GM19395 (cell line): ENCODE results near the gene ETV6.
A peak's percentile ranks its signal among the peaks of the same experiment; 100 is the strongest.

Experiments used
- ATAC-seq: cut with Tn5 transposase; IDR thresholded peaks from one replicate; pipeline ENCODE4 v1.9.1; 2021; ENCODE audit warnings: mild to moderate bottlenecking, moderate library complexity; ENCODE audit not compliant: unreplicated experiment

The ETV6 gene

DNA sequence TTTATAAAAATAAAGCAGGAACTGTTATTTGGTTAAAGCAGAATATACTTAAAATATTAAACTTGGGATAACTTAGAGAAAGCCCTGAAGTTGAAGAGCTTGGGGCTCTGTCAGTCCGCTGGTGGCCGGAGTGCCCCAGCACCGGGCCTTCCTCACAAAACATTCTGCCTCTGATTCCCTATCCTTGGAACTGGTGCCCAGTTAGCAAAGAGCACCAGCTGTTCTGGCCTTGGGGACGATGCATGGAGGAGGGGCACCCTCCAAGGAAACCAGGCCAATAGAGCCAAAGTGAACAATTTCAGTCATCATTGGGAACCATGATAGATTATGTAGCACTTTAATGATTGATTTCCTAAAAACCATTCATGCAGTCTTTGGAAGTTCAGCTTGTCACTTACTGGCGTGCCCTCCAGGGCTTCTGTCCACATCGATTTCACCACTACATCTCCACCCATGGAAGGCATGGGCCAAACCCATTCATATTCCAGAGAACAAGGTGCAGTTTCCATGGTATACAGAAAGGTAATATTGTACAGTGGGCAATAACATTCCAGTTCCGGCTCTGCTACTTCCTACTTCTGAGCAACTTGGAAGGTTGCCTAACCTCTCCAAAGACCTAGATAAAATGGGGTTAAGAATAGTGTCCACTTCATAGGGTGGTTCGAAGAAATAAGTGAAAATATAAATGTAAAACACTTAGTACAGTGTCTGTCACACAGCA, 145.9 kb downstream of the ETV6 start:
- no peak for ATAC-seq

DNA sequence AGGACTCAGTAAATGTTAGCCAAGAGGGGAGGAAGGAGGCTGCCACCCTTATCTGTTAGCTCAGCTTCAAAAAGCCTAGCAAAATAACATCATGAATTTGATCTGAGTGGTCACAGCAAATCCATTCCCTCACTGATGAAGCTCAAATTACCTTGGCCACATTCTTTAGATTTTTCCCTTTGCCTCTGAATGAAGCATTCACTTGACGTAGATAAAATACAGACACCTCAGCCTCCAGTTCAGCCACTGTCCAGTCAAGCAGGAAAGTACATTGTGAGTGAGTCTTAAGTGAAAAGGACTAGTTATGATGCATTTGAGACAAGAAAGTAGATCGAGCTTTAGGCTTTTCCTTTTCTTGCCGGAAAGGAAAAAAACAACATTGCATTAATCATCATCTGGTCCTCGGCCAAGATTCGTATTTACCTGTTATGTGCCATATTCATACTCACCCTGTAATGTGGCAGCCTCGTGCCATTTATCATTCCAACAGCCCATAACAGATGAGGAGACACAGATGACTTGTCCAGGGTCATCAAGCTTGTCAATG, 146.5 kb downstream of the ETV6 start:
- ATAC-seq: no peak

DNA sequence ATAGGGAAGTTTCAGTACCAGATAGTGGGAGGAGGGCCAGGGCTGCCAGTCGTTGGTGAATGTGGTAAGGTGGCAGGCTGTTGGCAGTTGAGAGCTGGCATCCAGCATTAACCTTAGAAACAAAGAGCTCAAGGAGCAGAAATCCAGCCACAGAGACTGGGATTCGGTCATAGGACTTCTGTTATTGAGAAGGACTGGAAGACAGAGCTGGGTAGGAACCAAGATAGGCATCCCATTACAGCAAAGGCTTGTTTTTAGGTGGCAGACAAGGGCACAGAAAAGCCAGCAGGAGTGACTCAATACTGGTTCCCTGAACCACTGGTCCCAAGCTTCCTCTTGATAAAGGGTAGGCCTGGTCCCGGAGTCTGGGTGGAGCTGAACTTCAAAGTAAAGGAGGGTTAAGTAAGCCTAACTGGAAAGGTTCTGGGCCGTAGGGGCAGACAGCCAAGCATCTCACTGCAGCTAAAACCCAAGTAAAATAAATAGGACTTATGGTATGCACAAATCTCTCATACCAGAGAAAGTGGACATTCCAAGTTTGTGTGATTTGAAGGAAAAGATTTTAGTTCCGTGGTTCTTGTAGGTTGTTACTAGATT, 147.9 kb downstream of the ETV6 start:
- no peak for ATAC-seq

DNA sequence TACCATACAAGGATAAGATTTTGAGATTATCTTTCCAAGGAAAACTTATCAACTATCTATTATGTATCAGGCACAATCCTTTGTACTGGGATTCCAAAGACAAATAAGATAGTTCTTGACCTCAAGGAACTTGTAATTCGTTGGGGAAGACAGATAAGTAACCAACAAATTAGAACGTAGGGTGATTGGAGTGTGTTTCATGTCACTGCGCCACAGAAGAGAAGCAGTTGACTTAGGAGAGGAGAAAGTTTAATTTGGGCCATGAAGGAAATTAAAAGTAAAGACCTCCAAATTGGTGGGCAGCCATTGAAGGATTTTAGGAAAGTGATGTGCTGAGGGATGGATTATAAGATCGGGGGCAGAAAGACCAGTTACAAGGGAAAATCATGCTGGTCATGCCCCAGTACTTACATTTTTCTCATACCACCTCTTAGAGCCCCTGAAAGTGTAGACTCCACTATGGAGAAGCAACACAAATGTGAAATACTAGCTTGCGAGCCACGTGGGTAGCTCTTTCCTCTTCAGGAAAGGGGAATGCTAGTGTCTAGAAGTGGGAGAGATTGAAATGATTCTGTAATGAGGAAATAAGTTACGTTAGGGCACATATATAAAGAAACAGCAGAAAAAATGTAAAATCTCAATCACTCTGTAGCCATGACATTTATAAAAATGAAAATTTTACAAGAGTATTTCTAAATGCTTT, 148.7 kb downstream of the ETV6 start:
- no peak for ATAC-seq

DNA sequence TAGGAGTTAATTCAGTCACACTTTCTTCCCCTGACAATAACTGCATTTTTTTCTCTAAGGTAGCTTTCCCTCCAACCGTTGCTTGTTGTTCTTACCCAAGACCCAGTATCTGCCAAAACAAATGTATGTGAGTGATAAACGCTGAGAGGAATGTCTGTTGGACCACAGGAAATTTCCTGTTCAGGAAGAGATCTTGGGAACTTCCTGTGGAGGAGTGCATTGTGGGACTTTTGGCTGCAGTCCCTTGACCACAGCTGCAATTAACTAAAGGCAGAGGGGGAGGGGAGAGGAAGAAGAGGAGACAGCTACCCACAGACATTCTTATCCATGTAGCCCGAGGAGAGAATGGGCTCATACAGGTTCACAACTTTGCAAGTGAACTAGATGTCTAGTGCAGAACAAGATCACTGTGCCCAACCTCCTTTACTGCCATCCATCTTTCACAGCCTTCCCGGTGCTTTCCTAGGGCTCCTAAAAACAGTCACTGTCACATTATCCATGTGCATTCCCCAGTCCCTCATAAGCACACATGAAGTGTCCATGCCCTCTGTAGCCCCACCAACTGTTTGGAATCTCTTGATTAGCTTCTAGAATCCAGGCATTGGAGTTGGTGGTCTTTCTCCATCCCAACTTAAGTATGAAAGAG, 149.5 kb downstream of the ETV6 start:
- no peak for ATAC-seq

DNA sequence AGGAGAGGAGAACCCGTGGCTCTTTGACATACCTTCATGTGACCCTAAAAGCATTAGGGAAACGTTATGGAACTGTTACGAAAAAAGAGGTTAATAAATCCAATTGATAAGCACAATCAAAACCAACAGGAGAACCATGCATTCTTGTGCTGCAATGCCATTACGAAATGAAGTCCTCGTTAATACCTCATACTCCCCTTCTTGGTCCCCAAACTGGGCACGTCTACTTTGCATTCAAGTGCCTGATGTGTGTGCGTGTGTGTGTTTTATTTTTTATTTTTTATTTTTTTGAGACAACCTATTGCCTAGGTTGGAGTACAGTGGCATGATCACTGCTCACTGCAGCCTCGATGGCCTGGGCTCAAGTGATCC, 150.0 kb downstream of the ETV6 start:
- no peak for ATAC-seq

DNA sequence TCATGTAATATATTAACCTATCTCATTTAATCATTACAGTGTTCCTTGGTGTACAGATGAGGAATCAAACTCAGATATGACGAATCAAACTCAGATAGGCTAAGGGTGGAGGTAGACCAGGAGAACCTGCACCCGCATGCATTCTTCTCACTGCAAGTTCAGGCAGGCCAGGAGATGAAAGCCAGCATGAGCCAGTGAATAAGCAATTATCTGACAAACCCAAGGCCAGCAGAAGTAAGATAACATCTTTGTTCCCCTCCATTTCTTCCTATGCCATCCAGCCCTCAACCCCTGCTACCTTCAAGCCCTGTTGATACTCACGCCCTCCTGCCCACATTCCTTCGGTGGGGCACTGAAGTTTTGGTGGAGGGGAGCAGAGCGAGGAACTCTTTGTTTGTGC, 152.2 kb downstream of the ETV6 start:
- no peak for ATAC-seq

DNA sequence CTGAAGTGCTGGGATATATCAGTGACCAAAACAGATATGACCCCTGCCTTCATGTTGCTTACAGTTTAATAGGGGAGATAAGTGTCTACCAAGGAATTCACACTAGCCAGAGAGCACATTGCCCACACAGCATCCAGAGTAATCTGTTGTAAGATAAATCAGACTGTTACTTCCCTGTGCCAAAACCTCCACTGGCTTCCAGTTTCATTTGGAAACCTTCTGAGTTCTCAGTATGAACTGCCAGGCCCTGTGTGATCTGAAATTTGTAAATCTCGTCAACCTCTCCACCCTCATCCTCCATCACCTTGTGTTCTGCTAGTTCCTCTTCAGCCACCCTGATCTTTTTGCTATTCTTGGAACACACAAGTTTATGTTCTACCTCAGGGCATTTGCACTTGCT, 154.7 kb downstream of the ETV6 start:
- ATAC-seq: no peak

DNA sequence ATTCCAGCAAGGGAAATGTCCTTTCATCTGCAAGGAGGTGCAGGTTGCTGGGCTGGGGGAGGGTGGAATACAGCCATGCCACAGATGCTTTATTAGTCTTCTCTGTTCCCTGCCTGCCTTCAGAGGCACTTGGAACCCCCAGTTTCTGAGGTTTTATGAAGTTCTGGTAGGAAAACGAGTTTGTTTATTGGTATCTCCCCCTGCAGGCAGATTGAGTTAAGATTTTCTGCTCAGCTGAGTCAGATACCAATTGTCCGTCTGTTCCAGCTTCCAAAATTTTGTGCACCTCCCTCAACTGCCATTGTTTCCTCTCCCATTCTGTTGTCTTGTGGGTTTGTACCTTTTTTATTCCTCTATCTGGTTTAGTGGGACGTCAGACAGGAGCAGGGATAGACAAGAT, 155.6 kb downstream of the ETV6 start:
- ATAC-seq: no peak

DNA sequence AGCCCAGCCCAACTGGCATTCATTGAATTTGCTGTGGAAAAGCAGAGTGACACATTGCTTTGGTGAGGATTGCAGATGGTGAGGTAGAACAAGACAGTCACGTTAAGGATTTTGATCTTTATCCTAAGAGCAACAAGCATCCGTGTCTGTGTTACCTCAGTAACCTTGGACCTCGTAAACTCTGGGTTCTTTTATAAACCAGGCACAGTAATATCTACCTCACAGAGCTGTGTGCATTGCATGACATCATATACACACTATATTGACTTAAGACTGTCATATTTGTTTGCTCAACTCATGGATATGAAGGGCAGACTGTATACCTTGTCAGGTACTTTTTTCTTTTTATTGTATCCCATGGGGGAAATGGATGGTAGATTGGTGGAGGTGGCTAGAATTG, 156.2 kb downstream of the ETV6 start:
- ATAC-seq: no peak

DNA sequence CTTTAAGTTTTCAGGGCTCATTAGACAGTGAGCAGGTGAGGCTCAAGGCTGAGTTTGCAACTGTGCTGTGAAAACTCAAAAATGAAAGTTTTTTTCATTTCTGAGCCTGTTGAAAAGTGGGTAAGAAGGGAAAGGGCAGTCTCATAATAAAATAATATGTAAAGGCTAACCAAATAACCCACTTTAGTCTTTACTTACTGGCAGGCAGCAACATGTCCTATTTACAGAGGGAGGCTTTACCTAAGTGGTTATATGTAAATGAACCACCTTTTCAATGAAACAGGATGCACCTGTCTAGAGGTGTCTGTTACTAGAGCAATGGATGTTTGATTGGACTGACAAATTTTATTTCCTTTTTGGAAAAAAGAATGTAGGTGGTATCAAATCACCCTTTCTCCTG, 158.0 kb downstream of the ETV6 start:
- ATAC-seq: no peak

DNA sequence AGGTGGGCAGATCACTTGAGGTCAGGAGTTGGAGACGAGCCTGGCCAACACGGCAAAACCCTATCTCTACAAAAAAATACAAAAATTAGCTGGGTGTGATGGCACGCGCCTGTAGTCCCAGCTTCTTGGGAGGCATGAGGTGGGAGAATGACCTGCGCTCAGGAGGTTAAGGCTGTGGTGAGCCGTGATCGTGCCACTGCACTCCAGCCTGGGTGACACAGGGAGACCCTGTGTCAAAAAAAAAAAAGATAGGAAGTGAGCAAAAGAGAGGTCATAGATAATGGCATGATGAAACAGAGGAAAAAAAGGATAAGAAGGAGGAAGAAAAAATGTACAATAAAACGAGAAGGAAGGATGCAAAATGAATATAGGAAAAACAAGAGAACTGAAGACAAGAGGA, 159.5 kb downstream of the ETV6 start:
- no peak for ATAC-seq

DNA sequence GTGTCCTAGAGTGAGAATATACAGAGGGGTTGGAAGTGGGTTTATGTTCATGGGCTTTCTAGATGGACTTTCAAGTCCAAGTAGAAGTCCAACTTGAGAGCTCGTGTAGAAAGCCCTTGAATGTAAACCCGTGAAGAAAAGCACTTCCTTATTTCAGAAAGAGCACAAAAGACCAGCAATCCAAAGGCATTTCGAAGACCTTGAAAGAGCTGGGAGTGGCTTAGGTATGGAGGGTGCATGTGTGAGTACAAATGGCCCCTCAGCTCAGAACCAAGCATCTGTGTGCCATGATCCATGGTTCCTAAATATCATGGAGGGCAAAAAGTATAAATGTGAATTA, 160.7 kb downstream of the ETV6 start:
- no peak for ATAC-seq

DNA sequence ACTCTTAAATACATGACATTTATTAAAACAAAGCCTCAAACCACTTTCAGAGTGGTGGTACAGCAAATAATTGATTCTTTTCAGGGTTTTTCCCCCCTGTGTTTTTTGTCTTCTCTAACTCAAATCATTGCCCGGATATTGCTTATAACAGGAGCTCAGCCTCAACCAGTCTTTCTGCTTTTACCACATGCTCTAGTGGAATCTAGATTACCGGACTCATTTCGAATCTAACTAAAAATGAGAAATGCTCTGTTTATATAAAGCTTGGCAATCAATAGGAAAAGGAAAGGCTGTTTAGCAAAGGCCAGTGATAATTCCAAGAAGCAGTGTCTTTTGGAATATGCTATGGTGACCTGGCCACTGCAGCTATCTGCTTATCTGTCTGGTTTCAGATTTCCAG, 161.5 kb downstream of the ETV6 start:
- ATAC-seq: no peak

DNA sequence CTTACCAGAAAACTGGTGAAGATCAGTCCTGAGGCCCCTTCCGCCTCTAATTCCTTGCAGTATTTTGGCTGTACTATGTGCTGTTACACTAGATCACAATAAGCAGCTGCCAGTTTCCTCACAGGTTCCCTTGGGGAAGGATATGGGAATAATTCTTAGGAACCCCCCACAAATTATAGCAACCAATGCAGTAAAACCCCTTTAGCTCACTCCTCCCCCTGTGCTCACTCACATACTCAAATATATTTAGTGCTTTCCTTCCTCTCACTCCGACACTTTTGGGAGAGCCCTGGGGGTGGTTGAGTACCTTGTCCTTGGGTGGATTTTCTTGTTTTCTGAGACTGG, 162.7 kb downstream of the ETV6 start:
- ATAC-seq: no peak

DNA sequence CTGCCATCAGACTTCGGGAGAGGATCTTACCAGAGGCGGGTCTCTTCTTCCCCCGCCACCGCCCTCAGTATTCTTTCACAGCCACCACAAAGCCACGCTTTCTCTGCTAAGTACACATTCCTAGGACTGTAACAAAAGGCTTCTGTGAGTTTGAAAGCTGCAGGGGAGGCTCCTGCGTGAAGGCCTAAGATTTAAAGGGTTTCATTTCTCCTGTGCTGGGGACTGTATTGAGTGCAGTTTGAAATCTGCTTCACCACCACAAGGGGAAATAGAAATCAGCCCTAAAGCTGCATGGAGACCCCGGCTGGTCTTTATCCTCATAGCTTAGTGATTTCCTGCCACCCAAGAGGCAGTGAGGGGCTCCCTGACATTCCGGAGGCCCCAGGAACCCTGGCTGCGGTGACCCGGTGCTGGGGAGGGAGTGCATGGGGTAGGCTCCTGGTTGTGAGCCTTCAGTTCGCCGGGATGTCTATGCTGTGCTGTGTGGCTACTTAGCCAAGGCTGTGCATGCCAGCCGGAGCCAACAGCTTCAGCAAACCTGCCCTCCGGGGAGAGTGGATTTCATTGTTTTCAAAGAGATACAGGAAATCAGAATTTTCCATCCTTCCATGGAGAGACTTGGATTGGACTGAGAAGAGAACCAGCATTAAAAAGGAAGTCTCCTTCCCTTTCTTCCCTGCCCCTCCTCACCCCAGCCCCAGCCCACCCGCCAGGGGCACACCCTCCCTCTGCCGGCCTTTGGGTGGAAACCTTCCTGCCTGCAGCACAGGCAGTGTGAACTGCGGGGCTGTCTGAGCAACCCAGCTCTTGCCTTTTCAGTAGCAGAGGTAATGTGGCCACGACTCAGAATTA, 163.3 kb downstream of the ETV6 start:
- peak; percentile 80 for ATAC-seq

DNA sequence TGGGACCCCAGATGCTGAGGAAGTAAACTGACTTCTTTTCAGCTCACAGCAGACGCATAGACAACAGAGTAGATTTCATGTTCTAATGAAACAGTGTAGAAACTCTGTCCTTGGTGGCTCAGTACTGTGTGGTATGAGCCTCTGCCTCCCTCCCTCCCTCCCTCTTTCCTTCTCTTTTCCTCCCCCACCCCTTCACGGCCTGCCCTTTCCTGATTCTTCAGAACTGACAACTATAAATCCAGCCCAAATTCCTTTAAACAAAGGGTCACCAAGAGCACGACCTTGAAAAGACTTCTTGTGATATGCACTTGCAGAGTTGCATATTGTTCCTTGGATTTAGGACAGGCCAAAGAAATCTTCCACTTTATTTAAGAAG, 164.0 kb downstream of the ETV6 start:
- ATAC-seq: no peak

DNA sequence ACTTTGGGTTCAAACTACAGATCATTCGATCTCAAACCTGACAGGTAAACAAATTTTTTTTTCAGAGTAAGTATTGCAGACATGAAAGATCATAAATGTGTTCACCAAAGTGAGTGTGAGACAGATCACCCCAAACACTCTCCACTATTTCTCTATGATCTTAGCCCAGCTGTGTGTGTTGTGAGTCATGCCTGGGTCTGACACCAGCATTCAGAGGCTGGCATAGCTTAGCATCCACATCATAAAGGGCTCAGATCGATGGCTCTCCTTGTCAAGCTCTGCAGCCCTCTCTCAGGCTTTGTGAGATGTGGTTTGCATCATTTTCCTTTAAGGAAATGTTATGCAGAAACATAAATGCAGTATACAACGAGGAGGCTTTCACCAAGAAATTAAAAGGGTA, 164.9 kb downstream of the ETV6 start:
- ATAC-seq: no peak

DNA sequence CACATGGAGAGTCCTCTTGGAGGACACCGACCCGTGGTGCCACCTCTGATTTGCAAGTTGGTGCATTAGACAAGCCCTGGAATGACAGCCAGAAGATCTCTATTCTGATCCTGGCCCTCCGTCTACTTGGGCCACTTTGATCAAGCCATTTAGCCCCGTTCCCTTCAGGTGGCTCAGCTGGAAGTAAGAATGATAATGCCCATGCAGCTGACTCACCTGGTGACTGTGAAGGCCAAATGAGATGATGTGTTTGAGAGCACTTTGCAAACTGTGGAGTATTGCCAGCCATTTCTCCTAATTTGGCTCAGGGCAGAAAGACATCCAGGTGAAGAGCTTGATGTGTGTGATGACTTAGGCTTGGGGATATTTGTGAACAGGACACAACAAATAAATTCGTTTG, 165.9 kb downstream of the ETV6 start:
- no peak for ATAC-seq

DNA sequence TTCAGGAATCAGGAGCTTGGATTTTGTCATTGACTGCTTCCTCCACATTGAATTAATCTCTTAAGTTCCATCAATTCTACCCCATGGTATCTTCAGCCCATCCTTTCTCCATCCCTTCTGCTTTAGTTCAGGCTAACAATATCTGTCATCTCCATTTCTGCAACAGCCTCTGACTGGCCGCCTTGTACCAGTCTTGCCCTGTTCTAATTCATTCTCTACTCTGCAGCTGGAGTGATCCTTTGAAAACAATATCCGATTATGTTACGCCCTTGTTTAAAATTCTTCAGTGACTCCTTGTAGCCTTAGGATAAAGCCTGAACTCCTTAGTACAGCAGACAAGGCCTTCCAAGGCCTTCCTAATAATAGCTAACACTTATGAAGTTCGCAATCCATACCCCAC, 170.2 kb downstream of the ETV6 start:
- ATAC-seq: no peak

DNA sequence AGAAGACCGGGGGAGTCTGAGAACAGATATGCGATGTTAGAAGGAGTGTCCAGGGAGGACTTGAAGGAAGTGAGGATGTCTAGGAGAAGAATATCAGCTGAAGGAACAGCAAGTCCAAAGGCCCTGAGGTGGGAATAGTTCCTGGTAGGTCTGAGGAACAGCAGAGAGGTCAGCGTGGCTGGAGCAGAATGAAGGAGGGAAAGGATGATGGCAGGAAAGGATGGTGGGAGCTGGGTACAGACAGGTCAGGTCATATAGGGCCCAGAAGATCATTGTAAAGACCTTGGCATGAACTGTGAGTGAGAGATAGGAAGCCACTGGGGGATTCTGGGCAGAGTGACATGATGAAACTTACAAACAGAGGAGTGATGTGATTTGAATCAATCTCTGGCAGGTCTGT, 171.0 kb downstream of the ETV6 start:
- no peak for ATAC-seq
